ENCODE measurements around the gene CTNNA2. TPM values are rescaled to one million over a fixed set of nuclear protein-coding genes. Genes with fewer than 3 reads are reported as not detected.

CTNNA2 gene
- total and polyA plus RNA-seq, 9 of the 15 experiments (the other 6 are each of a cell fraction or from before 2014, with no cell fraction given): 0.03 to 0.40 (median 0.15) TPM

GRCh38 chr2:80338794-80339193 is 825.9 kb downstream of the CTNNA2 start:
- no peaks in the 10 kb centered on the region for H4K20me1 ChIP-seq (replicated peaks; ENCODE audit: control insufficient read depth, insufficient read depth, low read length)
- no peak for FAIRE-seq
- H3K27ac ChIP-seq (ENCODE audit: extremely low read depth, low read depth, low read length): no peak overlapping the region
- H3K79me2 ChIP-seq (ENCODE audit: control insufficient read depth, insufficient read depth, low read length): no peaks in the 10 kb centered on the region
- H3K27me3 ChIP-seq (ENCODE audit: control insufficient read depth in 2 of 2, insufficient read depth in 2 of 2, low read length in 2 of 2): no peaks in the 10 kb centered on the region
- H2AFZ ChIP-seq (ENCODE audit: low read depth, low read length): no peak overlapping the region
- no peaks in the 10 kb centered on the region for H3K9me1 ChIP-seq (ENCODE audit: control insufficient read depth, insufficient read depth, low read length)
- WGBS (ENCODE audit: insufficient coverage, low coverage, missing lambda C conversion rate): 8% methylated on average over 2 of the region's 2 CpGs
- no peak overlapping the region for H3K4me3 ChIP-seq
- TF ChIP-seq SMARCE1 (IDR thresholded peaks at IDR 0.05) (no peak), KLF6 (CRISPR knock-in tag; IDR thresholded peaks at IDR 0.05; ENCODE audit: borderline replicate concordance) (no peak), SRF (CRISPR knock-in tag; IDR thresholded peaks at IDR 0.05) (no peak), ZNF57 (CRISPR knock-in tag; IDR thresholded peaks at IDR 0.05) (no peak), ZFP1 (CRISPR knock-in tag; IDR thresholded peaks at IDR 0.05) (no peak), ZNF41 (CRISPR knock-in tag; conservative IDR thresholded peaks at IDR 0.05) (no peak), E2F6 (IDR thresholded peaks at IDR 0.05; ENCODE audit: borderline replicate concordance in 1 of 2, extremely low read depth in 1 of 2, insufficient read depth in 1 of 2, insufficient read length in 1 of 2, low read depth in 1 of 2, low read length in 1 of 2, poor library complexity in 1 of 2, severe bottlenecking in 1 of 2) (no peak)
- ChIA-PET CTCF (ENCODE audit: low intra/inter-chr PET ratio) (no interaction called here), POLR2A (no interaction called here)
- H3K9ac ChIP-seq (ENCODE audit: insufficient read depth in 1 of 2, low read depth in 2 of 2, low read length in 2 of 2): no peak overlapping the region
- in situ Hi-C loops (cut with MboI) (no loop called here), intact Hi-C loops (cut with micrococcal nuclease) (no loop called here)
- no peaks in the 10 kb centered on the region for H3K4me1 ChIP-seq (replicated peaks in 1 of 2; ENCODE audit: control insufficient read depth in 2 of 2, insufficient read depth in 2 of 2, low read length in 2 of 2)
- no peaks in the 10 kb centered on the region for H3K36me3 ChIP-seq (ENCODE audit: control insufficient read depth, insufficient read depth, low read length)
- no TSS peak for BruUV-seq (replicated peaks)
- no peaks in the 10 kb centered on the region for H3K9me3 ChIP-seq (replicated peaks; ENCODE audit: control insufficient read depth, insufficient read depth, low read depth, low read length)
- DNase-seq (ENCODE audit: extremely low read depth in 1 of 4, low spot score in 3 of 4): no peak
- ATAC-seq: no peak
- H3K4me2 ChIP-seq (ENCODE audit: insufficient read depth, low read length): no peak overlapping the region

All from K562 (cell line).